GM13976 (cell line): ENCODE measurements around the gene ARHGAP10.

Source experiments
- DNase-seq: peaks from one replicate; pipeline ENCODE4 v3.0.0; 2012; ENCODE audit warnings: low spot score
- in situ Hi-C: fragments of 300-500 bp; cut with MboI; formaldehyde crosslinking; loops from one replicate; pipeline ENCODE4 v1.12.0; 2022; ENCODE audit warnings: low sequenced_read_pairs, mixed read lengths, inconsistent platforms; ENCODE audit not compliant: unreplicated experiment
- TF ChIP-seq, protein P1 (sequence below): IDR thresholded peaks from 2 replicates; pipeline ENCODE4 v1.5.1; 2012; ENCODE audit warnings: borderline replicate concordance, mild to moderate bottlenecking; ENCODE audit not compliant: insufficient read depth; ENCODE audit errors: extremely low read depth, missing control alignments, control extremely low read depth

Gene ARHGAP10

DNA sequence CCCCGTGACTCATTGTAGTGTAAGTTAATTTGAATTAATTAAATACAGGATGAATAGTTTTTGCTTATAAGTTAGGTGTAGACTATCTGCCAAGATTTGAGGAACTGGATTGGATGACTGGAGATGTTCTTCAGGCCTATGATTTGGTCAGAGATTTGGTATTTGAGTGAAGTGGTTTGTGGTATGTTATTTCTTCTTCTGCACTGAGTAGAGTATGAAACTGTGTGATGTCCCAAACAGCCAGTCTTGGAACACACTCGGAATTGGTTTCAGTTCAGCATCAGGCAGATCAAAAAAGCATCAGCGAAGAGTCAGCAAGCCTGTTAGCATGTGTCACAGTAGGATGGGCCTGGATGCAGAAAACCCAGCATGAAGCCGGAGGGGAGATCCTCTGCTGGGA lies 294.1 kb downstream of the ARHGAP10 start:
- no peak for DNase-seq
- TF ChIP-seq, protein P1, sequence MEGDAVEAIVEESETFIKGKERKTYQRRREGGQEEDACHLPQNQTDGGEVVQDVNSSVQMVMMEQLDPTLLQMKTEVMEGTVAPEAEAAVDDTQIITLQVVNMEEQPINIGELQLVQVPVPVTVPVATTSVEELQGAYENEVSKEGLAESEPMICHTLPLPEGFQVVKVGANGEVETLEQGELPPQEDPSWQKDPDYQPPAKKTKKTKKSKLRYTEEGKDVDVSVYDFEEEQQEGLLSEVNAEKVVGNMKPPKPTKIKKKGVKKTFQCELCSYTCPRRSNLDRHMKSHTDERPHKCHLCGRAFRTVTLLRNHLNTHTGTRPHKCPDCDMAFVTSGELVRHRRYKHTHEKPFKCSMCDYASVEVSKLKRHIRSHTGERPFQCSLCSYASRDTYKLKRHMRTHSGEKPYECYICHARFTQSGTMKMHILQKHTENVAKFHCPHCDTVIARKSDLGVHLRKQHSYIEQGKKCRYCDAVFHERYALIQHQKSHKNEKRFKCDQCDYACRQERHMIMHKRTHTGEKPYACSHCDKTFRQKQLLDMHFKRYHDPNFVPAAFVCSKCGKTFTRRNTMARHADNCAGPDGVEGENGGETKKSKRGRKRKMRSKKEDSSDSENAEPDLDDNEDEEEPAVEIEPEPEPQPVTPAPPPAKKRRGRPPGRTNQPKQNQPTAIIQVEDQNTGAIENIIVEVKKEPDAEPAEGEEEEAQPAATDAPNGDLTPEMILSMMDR: no peak
- in situ Hi-C loops: no loop called here

DNA sequence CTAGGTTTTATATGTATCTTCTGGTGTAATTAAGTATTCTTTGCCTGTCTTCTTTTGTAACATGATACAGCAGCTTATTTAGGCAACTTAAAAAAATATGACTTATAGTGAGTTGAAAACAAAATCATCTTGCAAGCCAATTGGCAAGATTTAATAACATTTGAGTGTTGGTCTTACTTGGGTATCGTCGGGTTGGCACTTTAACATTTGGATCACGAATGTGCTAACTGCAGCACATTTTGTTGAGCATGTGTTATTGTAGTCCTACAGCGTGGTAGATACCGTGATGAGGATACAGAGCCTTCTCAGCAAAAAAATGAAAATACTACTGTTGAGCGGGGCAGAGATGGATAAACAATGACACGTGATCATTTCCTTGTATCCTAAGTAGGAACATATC lies 295.3 kb downstream of the ARHGAP10 start:
- in situ Hi-C loops: no loop called here
- DNase-seq: no peak
- TF ChIP-seq, protein P1: no peak

DNA sequence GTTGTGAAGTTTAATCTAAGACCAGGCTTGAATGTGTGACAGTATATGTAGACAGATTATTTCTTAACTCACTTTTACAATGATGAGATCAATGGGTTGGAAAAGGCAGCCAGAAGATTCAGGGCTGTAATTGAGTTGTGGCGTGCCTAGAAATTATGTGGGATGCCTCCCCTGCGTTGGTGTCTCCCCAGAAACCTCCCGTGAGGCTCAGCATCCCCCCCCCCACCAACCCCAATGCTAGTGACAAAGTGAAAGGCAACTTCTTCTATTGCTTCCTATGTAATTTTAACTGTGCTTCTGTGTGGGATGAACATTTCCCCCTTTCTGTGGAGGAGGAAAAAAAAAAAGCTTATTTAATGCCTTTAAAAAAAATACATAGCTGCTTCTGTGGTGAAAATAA lies 297.9 kb downstream of the ARHGAP10 start:
- DNase-seq: no peak
- TF ChIP-seq, protein P1: no peak
- in situ Hi-C loops: no loop called here

DNA sequence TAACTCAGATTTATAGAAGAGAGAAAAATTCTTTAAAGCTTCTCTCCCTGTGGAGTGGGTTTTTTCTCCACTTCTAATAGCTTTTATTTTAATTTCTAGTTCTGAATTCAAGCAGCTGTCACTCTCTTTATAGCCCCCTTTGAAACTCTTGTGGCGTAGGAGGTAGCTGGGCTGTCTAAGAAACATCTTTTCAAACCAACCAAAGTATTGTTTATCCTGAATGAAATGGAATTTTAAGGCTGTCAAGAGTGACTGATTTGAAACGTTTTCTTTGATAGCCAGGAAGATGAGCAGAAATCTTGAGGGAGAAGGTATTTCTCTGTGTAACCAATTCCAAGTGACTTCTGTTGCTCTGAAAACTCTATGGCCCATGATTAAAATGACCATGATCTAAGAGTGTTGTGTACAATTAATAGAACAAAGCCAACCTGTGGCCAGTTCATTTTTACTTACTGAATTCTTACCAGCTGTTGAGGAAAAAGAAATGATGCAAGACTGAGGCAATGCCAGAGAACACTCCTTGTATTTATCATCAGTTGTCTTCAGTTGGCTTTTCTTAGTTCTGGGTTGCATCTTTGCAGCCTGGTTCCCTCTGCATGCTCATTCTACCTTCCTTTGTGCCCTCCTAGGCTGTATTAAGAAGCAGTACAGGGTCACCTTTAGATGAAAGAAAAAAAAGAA lies 298.4 kb downstream of the ARHGAP10 start:
- TF ChIP-seq, protein P1: no peak
- no peak for DNase-seq
- in situ Hi-C loops: no loop called here

DNA sequence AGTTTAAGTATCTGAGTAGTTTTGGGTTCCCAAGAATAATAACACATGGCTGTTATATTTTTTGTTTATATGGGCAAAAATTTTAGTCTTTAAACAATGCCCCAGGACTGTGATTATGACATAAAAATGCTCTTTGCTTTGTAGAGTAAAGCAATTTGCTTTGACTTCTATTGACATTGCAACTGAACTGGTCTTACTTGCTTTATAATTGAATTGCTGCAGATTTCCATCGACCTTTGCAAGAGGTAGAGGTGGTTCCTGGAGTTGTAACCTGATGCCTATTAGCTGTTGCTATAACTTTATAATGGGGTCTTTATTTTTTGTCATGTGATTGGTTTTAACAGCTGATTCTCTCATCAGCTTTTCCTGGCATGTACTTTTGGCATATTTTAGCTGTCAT lies 302.9 kb downstream of the ARHGAP10 start:
- no peak for DNase-seq
- TF ChIP-seq, protein P1: no peak
- in situ Hi-C loops: no loop called here

DNA sequence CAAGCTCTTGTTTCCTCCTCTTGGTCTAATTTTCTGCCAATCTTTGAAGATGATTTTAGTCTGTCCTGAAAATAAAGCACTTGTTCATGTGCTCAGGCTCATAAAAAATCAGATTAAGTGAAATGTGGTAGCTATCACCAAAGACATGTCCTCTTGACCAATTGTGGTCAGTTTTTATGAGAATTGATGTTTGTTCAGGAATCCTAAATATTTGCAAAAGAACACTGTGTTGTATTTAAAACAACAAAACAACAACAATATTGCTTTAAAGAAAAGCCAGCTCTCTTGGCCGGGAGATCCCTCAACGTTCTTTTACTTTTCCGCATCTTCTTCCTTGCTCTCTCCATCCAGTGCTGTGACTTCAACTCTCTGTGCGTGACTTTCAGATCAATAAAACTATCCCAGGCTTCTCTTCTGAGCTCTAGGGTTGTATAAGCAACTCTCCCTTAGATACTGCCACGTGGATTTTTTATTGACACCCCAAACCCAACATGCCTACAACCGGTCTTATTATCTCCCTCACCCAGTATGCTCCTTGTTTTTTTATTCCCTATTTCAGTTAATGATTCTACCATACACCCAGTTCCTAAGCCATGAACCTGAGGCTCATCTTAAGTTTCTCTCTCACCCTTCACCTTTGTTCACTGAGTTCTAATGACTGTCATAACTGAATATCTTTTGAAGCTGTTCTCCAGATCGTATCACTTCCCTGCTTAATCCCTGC lies 309.9 kb downstream of the ARHGAP10 start:
- TF ChIP-seq, protein P1: no peak
- in situ Hi-C loops: no loop called here
- no peak for DNase-seq
